DMS53 treated with DMSO at 0.1 percent for 48 hours (cell line): ENCODE measurements around the gene INO80B.
"Not testable (repeated sequence)": the region's sequence is repeated elsewhere in the genome, so short reads cannot be mapped to it uniquely, and the experiment has no call there.

ENCODE experiments used
- DNase-seq: peaks from one replicate; lab custom pipeline; 2025; ENCODE audit not compliant: unreplicated experiment; lab: John Stamatoyannopoulos, UW

Gene INO80B

DNA sequence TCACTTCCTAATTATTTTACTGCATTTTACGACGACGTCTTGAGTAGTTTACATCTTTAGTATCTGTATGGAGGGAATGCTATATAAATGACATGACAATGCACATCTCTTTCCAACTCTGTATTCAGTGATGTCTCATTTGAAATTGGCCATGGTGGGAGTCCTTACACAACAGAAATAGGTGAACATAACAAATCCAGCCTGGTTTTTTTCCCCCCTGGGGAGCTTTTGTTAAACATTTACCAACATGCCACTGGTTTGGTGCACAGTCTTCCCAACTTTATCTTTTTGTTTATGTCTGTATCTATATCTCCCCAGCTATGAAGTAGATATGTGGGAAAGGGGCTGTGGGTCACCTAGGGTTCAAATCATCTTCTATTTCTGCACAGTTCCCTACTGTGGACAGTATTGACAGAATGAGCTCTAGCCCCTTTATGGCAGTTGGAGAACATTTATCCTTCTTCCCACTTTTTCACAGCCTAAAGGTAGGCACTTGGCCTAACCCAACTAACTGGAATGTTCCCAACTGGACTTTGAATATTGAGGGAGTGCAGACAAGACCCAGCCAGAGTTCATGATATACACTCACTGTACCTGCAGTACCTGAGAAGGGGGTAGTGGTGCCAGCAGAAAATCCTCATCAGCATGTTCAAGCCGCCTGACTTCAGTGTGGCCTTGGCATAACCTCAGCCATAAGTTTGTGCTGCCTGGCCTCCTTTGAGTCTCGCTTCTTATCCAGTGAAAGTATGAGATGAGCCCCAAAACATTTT is 7.5 kb upstream of the INO80B start:
- no peak for DNase-seq

DNA sequence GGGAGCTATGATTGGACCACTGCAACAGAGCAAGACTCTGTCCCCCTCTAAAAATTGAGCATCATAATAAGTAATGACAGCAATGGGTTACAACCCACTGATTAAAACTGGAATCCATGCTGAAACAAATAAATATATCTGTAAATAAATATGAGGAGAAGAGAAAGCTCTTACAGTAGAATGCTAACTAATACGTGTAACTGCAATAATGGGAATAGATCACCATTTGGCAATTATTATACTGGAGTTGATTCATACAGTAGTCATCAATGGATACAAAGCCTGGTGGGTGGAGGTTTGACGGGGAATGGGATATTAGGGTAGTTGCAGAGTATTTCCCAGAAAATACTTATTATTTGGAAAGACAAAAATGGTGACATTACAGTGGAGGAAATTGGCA is 6.1 kb upstream of the INO80B start:
- DNase-seq = no peak

DNA sequence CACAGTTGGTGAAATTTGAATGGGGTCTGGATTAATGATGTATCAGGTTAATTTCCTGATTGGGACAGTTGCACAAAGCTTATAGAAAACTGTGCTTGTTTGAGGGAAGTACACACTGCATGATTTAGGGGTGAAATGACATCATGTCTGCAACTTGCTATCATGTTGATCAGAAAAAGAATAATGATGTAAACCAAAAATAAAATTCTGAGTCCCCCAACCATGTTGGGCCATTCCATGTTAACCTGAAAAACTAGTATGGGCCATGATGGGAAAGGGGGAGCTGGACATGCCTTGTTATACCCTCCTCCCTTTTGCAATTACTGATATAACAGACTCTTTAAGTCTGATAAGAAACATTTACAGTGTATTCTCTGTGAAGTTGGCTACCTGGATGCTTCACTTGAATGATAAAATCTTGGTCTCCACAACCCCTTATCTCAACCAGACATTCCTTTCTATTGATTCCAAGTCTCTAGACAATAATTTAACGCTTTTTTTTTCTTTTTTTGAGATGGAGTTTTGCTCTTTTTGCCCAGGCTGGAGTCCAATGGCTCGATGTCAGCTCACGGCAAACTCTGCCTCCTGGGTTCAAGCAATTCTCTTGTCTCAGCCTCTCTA is 4.2 kb upstream of the INO80B start:
- DNase-seq = no peak

DNA sequence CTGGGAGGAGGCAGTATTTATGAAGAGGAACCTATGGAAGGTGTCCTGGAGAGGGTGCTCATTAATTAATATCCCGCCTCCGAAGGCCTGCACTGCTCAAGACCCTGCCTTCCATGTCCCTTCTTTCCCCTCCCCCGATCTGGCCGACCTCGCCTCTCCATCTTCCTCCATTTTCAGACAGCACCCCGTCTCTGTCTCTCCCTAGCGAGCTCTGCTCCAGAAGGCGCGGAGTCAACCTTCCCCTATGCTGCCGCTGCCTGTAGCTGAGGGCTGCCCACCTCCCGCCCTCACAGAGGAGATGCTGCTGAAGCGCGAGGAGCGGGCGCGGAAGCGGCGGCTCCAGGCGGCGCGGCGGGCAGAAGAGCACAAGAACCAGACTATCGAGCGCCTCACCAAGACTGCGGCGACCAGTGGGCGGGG is 2.3 kb downstream of the INO80B start:
- DNase-seq = peak; percentile 55

DNA sequence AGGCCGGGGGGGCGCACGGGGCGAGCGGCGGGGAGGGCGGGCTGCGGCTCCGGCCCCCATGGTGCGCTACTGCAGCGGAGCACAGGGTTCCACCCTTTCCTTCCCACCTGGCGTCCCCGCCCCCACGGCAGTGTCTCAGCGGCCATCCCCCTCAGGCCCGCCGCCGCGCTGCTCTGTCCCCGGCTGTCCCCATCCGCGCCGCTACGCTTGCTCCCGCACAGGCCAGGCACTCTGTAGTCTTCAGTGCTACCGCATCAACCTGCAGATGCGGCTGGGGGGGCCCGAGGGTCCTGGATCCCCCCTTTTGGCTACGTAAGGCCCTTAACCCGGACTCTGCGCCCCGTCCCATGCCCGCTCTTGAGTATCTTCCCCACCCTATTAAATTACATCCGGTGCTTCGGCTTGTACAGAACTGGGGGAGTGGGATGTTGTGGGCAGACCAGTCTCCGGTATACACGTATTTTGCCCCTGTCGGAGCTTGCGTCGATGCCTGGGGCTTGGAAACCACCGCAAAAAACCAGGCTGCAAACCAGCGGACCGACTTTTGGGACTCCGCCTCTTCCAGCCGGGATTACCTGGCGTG is 2.8 kb downstream of the INO80B start:
- DNase-seq = no peak

DNA sequence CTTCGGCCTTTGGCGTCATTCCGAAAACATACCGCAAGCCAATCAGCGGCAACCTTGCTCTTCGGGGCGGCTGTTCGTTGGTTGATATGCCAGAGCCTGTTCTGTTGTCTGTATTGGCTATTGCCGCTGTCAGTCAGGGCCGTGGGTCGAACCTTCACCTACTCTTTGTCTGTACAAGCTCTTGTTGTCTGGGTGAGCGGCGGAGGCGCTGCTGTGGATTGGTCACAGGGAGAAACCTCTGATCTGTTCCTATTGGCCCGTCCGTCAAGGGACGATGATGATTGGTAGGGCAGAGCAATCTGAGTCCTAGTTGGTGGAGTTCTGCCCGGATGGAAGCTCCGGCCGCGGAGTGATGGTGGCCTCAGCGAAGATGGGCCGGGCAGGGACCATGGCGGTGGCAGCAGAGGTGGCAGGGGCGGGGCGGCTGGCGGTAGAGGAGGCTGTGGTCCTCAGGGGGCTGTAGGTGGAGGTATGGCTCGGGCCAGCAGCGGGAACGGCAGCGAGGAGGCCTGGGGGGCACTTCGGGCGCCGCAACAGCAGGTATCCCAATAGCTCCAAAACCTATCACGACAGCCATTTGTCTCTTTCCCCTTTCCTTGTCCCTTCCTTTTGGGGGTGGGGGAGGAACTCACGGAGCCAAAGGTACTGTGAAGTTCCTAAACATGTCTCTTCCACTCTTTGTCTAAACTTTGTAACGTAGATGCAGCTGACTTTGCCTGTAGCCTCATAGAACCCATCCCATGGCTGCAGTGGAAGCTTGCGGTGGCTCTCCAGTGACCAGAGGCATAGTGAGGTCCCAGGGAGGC is 3.4 kb downstream of the INO80B start, which contains the start of gene WBP1:
Gene WBP1, plus strand, starts transcription at position 307 of the 806 bp plus-strand sequence. Its CDS starts 165 bp downstream, at position 472.
- DNase-seq = peak; percentile 99

DNA sequence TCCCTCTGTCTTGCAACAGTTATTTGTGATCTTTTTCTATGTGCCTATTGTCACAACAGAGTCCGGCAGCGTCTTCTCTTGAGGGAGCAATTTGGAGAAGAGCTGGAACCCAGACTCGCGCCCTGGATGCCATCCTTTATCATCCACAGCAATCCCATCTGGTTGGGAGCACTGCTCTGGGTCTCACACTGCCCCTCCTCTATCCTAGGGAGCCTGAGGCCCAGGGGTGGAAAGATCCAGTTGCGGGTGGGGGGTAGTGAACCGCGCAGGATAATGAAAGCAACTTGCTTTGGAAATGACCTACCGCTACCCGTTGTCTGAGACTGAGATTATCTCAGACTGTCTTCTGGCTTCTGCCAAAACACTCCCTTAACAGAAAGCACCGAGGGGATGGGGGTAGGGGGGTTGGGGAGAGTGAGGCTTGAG is 4.1 kb downstream of the INO80B start:
- DNase-seq = peak; percentile 48

DNA sequence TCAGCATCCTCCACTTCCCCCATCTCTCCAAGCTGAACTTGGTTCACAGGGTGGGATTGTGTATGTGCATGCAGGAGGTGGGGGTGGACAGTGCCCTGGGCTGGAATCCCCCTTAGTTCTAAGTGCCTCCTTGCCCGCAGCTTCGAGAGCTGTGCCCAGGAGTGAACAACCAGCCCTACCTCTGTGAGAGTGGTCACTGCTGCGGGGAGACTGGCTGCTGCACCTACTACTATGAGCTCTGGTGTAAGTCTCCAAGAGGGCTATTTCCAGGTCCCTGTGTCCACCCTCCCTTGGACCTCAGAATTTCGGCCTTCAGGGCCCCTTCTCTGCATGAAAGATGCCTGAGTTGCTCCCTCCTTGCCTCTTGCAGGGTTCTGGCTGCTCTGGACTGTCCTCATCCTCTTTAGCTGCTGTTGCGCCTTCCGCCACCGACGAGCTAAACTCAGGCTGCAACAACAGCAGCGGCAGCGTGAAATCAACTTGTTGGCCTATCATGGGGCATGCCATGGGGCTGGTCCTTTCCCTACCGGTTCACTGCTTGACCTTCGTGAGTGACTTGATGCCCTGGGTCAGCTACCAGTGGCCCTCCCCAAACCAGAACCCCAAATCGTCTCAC is 4.7 kb downstream of the INO80B start:
- DNase-seq = not testable (repeated sequence)

DNA sequence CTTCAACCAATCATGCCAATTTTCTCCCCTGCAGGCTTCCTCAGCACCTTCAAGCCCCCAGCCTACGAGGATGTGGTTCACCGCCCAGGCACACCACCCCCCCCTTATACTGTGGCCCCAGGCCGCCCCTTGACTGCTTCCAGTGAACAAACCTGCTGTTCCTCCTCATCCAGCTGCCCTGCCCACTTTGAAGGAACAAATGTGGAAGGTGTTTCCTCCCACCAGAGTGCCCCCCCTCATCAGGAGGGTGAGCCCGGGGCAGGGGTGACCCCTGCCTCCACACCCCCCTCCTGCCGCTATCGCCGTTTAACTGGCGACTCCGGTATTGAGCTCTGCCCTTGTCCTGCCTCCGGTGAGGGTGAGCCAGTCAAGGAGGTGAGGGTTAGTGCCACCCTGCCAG is 5.3 kb downstream of the INO80B start:
- DNase-seq = not testable (repeated sequence)

DNA sequence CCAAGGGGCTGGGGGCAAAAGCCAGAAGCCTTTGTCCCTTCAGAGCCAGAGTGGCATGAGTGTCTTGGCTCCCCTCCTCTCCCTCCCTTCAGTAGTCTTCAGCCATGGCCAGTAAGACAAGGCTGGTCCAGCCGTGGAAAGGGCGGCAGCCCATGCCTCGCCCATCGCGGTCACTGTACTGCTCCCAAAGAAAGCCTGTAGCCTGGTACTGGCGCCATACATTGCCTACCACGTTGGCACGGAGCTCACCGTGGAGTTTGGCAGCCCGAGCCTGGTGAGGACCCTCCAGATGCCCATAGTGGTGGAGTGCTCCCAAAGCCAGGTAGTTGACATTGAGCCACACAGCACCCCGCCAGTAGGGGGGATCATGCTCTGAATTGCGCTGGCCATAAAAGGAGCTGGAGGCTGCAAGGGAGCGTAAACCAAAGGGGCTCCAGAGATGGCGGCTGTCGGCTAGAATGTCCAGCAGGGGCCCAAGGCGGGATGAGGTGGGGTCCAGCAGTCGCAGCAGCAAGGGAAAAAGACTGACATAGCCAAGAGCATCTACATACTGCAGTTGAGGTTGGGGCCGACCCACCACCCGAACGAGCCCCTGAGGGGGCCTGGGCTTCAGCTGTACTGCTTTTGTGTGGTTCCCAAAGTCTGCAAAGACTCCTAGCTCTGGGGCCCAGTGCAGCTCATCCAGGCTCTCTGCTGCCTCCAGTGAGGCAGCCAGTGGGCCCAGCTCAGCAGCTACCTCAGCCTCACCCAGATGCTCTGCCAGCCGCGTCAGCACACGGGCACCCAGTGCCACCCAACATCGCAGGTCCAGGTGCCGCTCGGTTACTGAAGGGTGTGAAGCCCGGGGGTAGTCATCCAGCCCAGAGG is 6.5 kb downstream of the INO80B start:
- DNase-seq = no peak

DNA sequence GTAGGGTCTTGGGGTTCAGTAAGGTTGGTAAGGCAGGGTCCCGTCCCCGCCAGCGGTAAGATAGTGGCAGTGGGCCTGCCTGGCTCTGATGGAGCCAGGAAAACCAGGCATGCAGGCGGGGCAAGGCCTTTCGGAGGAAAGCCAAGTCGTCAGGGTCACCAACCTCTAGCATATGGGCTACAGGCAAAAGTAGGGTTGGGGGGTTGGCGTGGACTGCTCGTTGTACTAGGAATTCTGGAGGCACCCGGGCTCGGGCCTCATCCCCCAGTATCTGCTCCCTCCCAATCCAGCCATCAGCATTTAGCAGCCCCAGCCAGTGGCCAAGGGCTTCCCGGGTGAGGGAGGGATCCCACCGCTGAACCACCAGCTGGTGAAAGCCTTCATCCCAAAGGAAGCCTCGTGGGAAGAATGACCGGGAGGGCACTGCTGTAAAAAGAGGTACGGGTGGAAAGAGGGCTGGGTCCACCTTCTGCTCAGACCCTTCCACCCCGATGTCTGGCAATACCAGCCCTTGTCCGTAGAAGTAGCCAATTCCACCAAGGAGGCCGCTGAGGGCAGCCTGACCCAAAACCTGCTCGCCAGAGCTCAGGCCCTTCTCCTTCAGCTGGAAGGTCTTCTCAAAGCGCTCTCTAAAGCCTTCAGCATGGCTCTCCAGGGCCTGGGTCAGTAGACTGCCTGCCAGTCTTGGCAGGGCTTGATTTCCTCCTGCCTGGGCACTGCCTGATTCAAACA is 7.3 kb downstream of the INO80B start:
- DNase-seq = no peak

DNA sequence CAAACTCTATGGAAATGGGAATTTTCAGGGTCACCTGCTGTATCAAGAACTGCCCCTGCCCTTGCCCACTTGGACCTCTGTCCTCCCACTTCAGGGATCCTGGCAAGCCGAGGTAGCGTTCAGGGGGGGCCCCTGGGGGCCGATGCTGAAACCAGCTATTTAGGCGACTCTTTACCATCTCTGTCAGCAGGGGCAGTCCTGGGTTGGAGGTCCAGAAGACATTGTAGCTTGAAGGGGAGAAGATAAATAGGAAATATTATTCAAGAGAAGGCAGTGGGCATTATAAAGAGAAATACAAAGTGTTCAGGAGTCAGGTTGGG is 7.9 kb downstream of the INO80B start:
- DNase-seq = no peak

DNA sequence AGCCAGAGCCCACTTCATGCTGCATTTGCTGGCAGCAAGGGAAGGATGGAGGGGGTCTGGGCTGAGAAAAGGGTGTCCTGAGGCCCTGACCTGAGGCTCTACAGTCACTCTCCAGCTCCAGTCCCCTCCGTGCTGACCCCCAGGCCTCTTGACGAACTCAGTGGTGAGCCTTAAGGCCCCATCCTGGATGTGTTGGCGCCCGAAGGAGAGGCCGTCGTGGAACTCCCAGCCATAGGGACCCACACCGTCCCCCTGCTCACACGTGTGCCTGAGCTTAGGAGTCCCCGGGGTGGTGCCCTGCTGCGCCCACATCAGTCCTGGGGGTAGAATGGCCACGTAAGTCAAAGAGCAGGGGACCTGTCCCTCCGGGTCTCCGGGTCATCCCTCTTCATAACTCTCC is 9.5 kb downstream of the INO80B start:
- no peak for DNase-seq

DNA sequence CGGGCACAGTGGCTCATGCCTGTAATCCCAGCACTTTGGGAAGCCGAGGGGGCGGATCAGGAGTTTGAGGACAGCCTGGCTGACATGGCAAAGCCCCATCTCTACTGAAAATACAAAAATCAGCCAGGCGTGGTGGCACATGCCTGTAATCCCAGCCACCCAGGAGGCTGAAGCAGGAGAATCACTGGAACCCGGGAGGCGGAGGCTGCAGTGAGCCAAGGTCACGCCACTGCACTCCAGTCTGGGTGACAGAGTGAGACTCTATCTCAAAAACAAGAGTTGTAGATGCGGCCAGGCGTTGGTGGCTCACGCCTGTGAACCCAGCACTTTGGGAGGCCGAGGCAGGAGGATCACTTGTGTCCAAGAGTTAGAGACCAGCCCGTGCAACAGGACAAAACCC is 15.9 kb downstream of the INO80B start:
- DNase-seq = not testable (repeated sequence)

DNA sequence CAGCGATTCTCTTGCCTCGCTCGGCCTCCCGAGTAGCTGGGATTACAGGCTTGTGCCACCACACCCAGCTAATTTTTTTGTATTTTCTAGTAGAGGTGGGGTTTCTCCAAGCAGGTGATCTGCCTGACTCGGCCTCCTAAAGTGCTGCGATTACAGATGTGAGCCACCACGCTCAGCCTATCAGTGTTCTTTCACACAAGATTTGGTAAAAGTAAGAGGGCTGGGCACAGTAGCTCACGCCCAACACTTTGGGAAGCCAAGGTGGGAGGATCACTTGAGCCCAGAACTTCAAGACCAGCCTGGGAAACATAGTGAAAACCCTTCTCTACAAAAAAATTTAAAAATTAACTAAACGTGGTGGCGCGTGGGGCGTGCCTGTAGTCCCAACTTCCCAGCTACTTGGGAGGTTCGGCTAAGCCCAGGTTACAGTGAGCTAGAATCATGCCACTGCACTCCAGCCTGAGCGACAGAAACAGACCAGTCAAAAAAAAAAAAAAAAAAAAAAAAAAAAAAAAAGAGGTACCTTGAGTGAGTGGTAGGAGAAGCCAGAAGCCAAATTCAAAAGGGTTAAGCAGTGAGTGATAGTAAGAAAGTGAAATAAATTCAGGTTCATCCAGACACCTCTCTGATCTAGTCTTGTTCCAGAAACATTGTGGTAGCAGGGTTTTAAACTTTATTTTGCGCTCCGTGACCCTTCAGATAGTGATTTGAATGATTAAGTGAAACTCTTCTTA is 16.6 kb downstream of the INO80B start:
- no peak for DNase-seq

DNA sequence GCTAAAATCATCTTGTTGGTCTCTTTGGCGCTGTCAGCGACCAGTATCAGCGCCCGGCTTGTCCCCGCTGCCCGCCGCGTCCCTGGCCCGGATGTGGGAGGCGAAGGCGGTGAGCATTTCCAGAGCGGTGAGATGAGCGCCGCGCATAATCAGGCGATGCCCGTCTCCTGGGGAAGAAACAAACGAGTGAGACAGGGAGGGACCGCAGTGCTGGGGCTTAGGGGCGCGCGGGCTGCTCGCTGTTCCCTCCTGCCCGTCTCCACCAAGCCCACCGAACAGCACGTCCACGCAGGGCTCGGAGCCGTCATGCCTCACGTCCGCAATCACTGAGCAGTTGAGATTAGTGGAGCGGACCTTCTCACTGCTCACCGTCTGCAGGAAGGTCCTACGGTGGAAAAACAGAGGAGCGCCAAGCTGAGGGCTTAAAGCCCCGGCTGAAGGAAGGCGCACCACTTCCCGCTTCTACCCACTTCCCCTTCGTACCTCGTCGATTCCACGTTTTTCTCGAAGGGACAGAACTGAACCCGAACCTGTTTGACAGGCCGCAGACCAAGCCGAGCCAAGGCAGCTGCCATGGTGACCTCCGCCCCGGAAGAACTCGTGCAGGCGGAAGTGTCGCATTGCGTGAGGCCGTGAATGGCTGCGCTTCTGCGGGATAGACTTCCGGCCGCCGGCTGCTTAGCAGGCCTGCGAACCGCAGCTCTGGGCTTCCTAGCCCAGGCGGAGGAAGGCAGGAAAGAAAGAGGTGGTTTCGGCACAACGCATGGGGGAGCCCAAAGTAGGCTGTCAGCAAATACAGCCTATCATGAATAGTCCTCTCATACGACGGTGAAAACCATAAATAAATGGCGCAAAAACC is 17.4 kb downstream of the INO80B start, which contains the start of gene MRPL53:
Gene MRPL53, minus strand, starts transcription at position 595 of the 859 bp plus-strand sequence. Its CDS starts 20 bp downstream, at position 575.
- DNase-seq = peak; percentile 87

DNA sequence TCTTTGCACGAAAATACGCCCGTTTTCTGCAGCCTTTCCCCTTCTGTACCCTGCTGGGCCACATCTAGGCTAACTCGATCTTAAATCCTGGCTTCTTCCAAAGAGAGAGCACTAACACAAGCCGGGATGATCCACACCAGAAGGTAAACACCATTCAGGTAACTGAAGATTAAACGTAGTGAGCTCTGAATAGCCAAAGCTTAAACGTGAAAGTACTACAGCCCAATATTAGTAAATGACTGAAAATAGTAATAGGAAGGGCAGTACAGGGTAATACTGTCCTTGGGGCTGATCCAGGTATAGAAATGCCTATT is 18.0 kb downstream of the INO80B start:
- DNase-seq = no peak

DNA sequence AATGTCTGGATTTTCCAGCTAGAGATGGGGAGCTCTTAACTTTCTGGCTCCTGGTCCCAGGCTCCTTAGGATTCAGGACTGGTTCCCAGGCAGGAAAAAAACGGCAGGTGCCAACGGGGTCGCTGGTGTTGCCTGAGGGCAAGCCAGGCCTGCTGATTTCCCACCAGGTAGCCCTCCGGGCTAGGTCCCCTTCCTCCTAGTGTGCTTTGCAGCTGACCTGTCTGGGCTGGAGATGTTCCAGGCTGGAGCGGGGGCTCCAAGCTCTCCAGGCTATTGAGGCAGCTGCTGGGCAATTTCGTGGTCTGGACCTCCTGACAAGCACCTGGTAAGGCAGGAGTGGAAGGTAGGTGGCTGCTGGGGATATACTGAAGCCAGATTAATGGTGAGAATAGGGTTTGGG is 19.6 kb downstream of the INO80B start:
- DNase-seq = no peak
